ENCODE measurements around the gene LFNG.

LFNG gene

GRCh38 chr7:2504128-2504888 lies 15.3 kb upstream of the LFNG start:
- no peak for DNase-seq

GRCh38 chr7:2504889-2505375 lies 14.6 kb upstream of the LFNG start:
- DNase-seq, result no peak

GRCh38 chr7:2505401-2505800 lies 14.2 kb upstream of the LFNG start:
- DNase-seq, result no peak

GRCh38 chr7:2507208-2507916 lies 12.2 kb upstream of the LFNG start:
- no peak for DNase-seq

GRCh38 chr7:2507917-2508306 lies 11.7 kb upstream of the LFNG start:
- DNase-seq, result no peak

GRCh38 chr7:2508327-2509215 lies 11.0 kb upstream of the LFNG start:
- no peak for DNase-seq

- no peak for DNase-seq
Observed at GRCh38 chr7:2509298-2509906, 10.2 kb upstream of the LFNG start.

GRCh38 chr7:2510130-2510776 lies 9.3 kb upstream of the LFNG start:
- no peak for DNase-seq

GRCh38 chr7:2510909-2511768 lies 8.4 kb upstream of the LFNG start:
- DNase-seq, result peak; percentile 29

- DNase-seq, result no peak
Observed at GRCh38 chr7:2511769-2512168, 7.8 kb upstream of the LFNG start.

- DNase-seq, result no peak
Observed at GRCh38 chr7:2512179-2512661, 7.4 kb upstream of the LFNG start.

GRCh38 chr7:2512713-2513112 lies 6.9 kb upstream of the LFNG start:
- DNase-seq, result no peak

GRCh38 chr7:2513702-2514101 lies 5.9 kb upstream of the LFNG start:
- DNase-seq, result no peak

GRCh38 chr7:2514473-2515423 lies 4.8 kb upstream of the LFNG start:
- DNase-seq, result no peak

- DNase-seq, result no peak
Observed at GRCh38 chr7:2515424-2516193, 4.0 kb upstream of the LFNG start.

- DNase-seq, result no peak
Observed at GRCh38 chr7:2516194-2516555, 3.4 kb upstream of the LFNG start.

- DNase-seq, result no peak
Observed at GRCh38 chr7:2517026-2517425, 2.5 kb upstream of the LFNG start.

- DNase-seq, result peak; percentile 89
Observed at GRCh38 chr7:2517678-2518507, 1.7 kb upstream of the LFNG start.

All from NCI-H1694 treated with DMSO at 0.1 percent for 48 hours (cell line).